HG03558 (cell line): ENCODE results near the gene POLR2M.

Experiments used
- ATAC-seq: cut with Tn5 transposase; IDR thresholded peaks from one replicate; pipeline ENCODE4 v1.9.1; 2021; ENCODE audit warnings: moderate number of reproducible peaks; ENCODE audit not compliant: unreplicated experiment; ENCODE audit errors: extremely low read depth

POLR2M gene

GRCh38 chr15:57706405-57707209, at the start of gene POLR2M:
Gene POLR2M (plus strand): TSS chr15:57706714. CDS start chr15:57706843, 129 bp downstream.
- ATAC-seq, result peak; percentile 93

- no peak for ATAC-seq
Measured at GRCh38 chr15:57657619-57658018, 48.9 kb upstream of the POLR2M start.

- no peak for ATAC-seq
Measured at GRCh38 chr15:57662091-57662744, 44.3 kb upstream of the POLR2M start.

GRCh38 chr15:57662802-57663201, 43.7 kb upstream of the POLR2M start:
- no peak for ATAC-seq

- ATAC-seq, result no peak
Measured at GRCh38 chr15:57663262-57663661, 43.3 kb upstream of the POLR2M start.

GRCh38 chr15:57665194-57665593, 41.3 kb upstream of the POLR2M start:
- ATAC-seq, result no peak

- no peak for ATAC-seq
Measured at GRCh38 chr15:57665939-57666338, 40.6 kb upstream of the POLR2M start.

GRCh38 chr15:57667171-57667849, 39.2 kb upstream of the POLR2M start:
- no peak for ATAC-seq

- no peak for ATAC-seq
Measured at GRCh38 chr15:57668016-57668415, 38.5 kb upstream of the POLR2M start.

- ATAC-seq, result no peak
Measured at GRCh38 chr15:57671636-57672035, 34.9 kb upstream of the POLR2M start.

- no peak for ATAC-seq
Measured at GRCh38 chr15:57675481-57676181, 30.9 kb upstream of the POLR2M start.

- ATAC-seq, result no peak
Measured at GRCh38 chr15:57676585-57676984, 29.9 kb upstream of the POLR2M start.

- no peak for ATAC-seq
Measured at GRCh38 chr15:57677204-57677603, 29.3 kb upstream of the POLR2M start.

- ATAC-seq, result no peak
Measured at GRCh38 chr15:57680021-57680420, 26.5 kb upstream of the POLR2M start.

- no peak for ATAC-seq
Measured at GRCh38 chr15:57681011-57681410, 25.5 kb upstream of the POLR2M start.

- ATAC-seq, result no peak
Measured at GRCh38 chr15:57683481-57683880, 23.0 kb upstream of the POLR2M start.

- no peak for ATAC-seq
Measured at GRCh38 chr15:57684491-57685151, 21.9 kb upstream of the POLR2M start.

GRCh38 chr15:57685306-57686095, 21.0 kb upstream of the POLR2M start:
- ATAC-seq, result no peak

- ATAC-seq, result no peak
Measured at GRCh38 chr15:57686657-57687056, 19.9 kb upstream of the POLR2M start.
